Skin epidermis (tissue), 12 donors: ENCODE results near the gene ARL6IP6.

Experiments
- H3K27ac ChIP-seq, 21 experiments: fragments of 200-600 bp; sonication (generic) in 11 of 21; one replicate each; pipeline ENCODE4 v1.5.0; 2020; ENCODE audit warnings: mild to moderate bottlenecking in 3 of 21, inconsistent platforms in 2 of 21, moderate library complexity in 2 of 21
- H3K4me3 ChIP-seq, 7 experiments: fragments of 200-600 bp; sonication (generic) in 2 of 7; one replicate each; pipeline ENCODE4 v1.5.0; 2020; ENCODE audit warnings: inconsistent platforms in 2 of 7, mild to moderate bottlenecking in 2 of 7, moderate library complexity in 1 of 7

ARL6IP6 gene

DNA sequence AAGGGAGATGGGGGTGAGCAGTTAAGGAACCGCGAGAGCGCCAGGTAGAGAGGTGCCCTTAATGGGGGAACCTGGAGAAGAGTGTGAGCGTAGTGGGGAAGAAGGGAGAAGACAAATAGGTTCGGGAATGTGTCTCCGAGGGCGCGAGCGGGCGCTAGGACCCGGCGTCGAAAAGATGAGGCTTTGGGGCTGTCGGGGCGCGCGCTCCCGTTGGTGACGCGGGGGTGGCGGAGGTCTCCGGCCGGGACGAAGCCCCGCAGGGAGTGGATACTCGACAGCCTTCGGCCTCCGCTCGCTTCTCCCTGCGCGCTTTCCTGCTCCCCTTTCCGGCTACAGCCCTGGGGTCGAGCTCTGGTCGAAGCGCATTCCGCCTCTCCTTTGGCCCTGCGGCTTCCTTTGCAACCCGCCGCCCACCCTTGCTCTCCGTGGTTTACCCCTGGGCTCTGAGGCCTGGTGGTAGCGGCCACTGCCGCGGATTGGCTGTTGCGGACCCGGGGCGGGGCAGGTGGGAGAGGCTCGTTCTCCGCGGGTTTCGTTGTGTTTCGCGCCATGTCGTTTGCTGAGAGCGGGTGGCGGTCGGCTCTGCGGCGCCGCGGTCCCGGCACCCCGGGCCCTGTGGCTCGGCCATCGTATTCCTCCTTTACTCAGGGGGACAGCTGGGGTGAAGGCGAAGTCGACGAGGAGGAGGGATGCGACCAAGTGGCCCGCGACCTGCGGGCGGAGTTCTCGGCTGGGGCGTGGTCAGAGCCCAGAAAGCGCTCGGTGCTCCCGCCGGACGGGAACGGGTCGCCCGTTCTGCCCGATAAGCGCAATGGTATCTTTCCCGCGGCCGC is at the start of gene ARL6IP6:
TSS of gene ARL6IP6 (plus strand) at position 545 of the 833 bp plus-strand sequence. CDS start at position 550, 5 bp downstream.
- Histone ChIP-seq H3K4me3 (peak within 1 kb of the TSS; percentile 68 to 96 (median 90)), H3K27ac (peak within 1 kb of the TSS; percentile 84 to 100 (median 98))

DNA sequence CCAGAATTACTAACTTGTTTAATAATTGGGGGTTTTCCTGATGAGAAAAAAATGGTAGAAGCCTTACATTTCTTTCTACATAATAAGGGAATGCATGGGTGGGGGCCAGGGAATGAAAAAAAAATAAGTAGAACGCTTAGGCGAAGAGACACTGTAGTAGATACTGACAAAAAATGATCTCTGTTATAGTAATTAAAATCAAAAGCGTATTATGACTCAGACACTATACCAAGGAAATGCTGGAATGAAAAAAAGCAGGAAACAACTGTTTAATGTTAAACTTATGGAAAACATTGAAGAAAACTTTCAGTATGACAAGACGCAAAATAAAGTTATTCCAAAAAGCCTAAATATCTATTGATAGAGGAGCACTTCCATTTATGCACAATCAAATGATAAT is 44.1 kb upstream of the ARL6IP6 start:
- no peak overlapping the region for H3K4me3 ChIP-seq
- no peak overlapping the region for H3K27ac ChIP-seq

DNA sequence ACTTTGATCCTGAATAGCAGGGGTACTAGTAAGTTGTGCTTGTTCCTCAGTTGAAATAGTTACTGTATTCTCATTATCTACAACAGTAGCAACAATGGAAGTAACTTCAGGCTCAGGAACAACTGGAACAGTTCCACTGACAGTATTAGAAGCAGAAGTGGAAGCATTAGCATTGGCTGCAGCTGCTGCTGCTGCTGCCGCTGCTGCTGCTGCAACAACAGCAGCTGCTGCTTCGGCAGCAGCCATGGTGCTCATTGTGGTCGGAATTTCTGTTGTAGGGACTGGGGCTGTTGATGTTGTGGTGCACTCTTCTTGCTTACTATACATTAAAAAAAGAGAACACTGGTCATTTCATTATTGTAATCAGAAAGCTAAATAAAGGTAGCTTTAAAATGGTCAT is 42.0 kb upstream of the ARL6IP6 start:
- Histone ChIP-seq H3K27ac (no peak overlapping the region), H3K4me3 (no peak overlapping the region)

DNA sequence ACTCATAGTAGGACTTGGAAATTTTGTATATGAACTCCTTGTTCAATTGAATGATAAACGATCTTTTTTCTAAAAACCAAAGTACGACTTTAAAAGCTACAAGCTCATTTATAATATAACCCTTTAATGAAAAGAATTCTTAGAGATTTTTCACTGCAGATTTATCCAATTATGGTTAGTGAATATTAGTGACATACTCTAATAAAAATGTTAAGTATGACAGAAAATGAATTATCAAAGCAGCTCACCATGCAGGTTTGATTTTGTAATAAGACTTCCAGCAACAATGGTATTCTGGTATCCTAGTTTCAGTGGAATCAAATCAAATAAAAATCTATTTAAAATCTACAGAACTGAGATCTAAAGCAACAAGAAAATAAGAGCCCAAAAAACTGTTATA is 39.6 kb upstream of the ARL6IP6 start:
- Histone ChIP-seq H3K27ac (no peak overlapping the region), H3K4me3 (no peak overlapping the region)

DNA sequence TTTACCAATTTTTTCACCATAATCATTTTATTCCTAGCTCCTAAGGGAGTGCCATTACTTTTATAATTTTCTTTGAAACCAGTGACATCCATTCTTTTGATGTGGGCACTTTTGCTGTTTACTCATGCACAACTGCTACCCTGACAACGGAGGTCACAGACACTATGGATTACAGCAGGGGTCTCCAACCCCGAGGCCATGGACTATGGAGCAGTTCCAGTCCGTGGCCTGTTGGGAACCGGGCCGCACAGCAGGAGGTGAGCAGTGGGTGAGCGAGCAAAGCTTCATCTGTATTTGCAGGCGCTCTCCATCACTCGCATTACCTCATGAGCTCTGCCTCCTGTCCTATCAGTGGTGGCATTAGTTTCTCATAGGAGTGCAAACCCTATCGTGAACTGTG is 35.8 kb upstream of the ARL6IP6 start:
- Histone ChIP-seq H3K4me3 (no peak overlapping the region), H3K27ac (no peak overlapping the region)

DNA sequence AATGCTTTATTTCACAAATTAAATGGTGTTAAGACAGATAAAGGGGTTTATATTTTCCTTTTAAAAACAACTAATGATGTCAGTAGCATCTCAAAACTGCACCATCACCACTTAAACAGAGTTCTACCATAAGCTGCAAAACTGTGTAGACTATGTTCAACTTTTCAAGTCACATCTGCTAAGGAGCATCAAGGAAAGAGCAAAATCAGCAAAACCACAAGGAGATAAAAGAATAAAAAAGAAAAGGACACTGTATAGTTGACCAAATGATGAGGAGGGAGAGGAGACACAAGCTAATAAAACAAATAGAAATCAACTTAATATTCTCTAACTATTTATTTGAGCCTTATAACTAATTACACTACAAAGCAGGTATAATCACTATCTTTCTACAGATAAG is 35.0 kb upstream of the ARL6IP6 start:
- H3K4me3 ChIP-seq: no peak overlapping the region
- H3K27ac ChIP-seq: no peak overlapping the region

DNA sequence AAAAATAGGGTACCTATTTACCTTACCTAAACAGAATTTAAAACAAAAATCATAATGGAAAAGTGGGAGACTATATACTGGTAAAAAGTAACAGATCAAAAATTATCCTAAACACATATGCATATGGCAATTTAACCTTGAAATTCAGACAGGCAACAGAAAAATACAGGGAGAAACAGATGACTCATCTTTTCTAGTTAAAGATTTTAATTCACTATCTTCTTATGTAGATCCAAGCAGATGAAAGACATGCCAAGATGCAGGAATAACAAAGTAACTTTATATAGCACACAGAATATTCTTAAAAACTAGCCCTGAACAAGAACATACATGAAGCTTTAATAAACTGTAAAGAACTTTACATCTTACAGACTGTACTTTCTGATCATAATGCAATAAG is 32.1 kb upstream of the ARL6IP6 start:
- H3K4me3 ChIP-seq: no peak overlapping the region
- H3K27ac ChIP-seq: no peak overlapping the region

DNA sequence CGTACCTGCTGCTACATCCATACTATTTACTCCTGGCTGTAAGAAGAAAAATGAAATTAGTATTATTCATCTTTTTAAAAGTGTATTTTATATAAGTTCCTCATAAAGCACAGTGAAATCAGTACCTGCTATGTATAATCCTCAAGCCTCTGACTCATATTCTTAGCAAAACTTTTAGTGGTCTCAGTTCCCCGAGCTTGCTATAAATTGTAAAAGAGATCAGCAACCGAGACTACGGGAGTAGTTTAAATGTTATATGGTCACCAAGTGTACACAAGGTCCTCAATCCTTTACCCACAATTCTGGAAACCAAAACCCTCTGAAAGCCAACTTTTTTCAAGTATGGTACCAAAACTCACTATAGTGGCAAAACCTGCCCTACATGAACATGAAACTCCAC is 25.4 kb upstream of the ARL6IP6 start:
- H3K27ac ChIP-seq: peak overlapping the region in 1 of 21 experiments; percentile 73

DNA sequence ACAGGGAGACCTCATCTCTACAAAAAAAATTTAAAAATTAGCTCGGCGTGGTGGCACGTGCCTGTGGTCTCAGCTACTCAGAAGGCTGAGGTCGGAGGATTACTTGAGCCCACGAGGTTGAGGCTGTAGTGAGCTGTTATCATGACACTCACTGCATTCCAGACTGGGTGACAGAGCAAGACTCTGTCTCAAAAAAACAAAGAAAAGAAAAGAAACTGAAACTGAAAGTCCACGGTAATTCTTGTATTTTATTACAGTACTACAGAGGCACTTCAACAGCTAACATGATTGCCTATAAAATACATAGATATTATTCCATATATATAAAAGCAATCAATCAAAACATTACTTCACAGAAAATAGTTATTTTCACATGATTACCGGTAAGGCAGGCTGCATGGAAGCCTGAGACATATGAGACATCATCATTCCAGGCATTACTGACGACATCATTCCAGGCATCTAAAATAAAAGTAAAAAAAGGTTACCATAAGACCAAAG is 24.2 kb upstream of the ARL6IP6 start:
- Histone ChIP-seq H3K27ac (peak overlapping the region in 6 of 21 experiments; percentile 13 to 73 (median 42)), H3K4me3 (no peak overlapping the region)

More for the DNA sequence above, 25.4 kb upstream of the ARL6IP6 start:
- H3K4me3 ChIP-seq: no peak overlapping the region

DNA sequence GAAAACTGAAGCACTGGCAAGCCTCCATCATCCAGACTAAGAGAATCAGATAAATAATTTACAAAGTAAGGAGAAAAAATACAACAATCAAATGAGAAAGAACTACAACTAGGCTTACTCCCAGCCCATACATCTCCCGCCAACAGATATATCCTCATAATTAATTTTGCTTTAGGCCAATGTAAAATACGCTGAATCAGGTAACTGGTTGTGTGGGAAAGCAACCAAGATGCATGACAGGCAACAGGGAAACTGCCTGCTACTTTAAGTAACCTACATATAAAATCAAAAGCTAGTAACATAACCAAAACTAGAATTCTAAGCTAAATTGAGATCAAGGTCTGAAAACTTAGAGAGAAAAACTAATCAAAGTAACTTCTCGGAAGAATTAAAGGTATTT is 22.7 kb upstream of the ARL6IP6 start:
- Histone ChIP-seq H3K27ac (no peak overlapping the region), H3K4me3 (no peak overlapping the region)

DNA sequence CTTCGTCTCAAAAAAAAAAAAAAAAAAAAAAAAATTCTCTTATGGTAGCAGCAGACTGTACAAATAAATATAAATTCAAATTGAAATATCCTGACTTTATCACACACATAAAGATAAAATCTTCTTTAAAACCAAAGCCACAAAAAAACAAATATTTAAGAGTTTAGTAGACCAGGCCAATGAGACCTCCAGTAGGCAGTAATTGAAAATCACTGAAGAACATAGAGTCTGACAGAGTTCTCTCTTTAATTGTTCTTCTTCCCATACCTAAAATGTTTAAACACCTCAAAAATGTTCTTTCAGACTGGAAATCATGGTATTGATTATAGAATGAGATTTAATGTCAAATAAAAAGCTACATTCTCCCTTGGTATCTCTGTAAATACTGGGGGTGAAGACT is 21.9 kb upstream of the ARL6IP6 start:
- Histone ChIP-seq H3K4me3 (no peak overlapping the region), H3K27ac (no peak overlapping the region)

DNA sequence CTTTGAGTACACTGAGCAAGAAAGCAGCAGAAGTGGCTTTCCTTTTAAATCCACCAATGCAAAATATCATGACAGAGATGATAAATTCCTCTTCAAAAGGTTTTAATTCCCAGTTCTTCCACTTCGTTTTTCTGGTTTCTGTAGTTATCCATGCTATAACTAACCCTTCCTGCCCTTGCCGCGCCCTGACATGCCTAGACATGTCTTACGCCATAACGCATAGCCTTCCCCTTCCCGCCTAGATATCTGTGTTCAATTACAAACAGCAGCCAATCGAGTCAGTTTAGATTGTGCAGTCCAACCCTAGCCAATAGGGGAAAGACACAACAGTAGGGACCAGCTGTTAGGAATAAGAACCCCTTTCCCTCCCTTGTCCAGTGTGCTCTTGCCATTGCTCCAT is 17.2 kb upstream of the ARL6IP6 start:
- H3K27ac ChIP-seq: no peak overlapping the region
- no peak overlapping the region for H3K4me3 ChIP-seq

DNA sequence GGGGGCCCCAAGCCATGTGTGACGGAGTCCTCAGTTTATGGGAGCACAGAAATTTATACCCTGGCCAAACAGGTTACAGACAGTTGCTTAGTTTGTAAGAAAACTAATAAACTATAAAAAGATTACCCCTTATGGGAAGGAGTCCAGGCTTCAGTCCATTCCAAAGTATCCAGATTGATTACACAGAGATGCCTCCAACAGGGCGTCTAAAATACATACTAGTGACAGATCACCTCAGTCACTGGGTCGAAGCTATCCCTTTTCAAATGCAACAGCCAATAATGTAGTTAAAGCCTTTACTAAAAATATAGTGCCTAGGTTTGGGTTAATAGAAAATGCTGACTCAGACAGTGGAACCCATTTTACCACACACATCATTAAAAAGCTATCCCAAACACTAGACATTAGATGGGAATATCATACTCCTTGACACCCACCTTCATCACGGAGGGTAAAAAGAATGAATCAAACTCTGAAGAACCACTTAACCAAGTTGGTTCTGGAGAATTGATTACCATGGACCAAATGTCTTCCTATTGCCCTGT is 11.9 kb upstream of the ARL6IP6 start:
- H3K4me3 ChIP-seq: no peak overlapping the region
- no peak overlapping the region for H3K27ac ChIP-seq

DNA sequence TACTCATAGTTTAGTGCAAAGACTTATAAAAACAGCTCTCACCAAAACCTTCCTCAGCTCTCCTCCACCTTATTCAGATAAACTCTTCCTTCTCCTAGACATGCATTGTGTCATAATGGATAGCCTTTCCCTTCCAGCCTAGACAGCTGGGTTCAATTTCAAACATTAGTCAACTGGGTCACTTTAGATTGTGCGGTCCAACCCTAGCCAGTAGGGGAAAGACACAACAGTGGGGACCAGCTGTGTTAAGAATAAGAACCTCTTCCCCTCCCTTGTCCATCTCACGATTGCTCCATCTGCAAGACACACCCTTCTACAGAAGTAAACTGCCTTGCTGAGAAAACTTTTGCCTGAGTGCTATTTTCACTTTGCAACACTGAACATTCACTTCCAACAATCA is 9.7 kb upstream of the ARL6IP6 start:
- Histone ChIP-seq H3K4me3 (no peak overlapping the region), H3K27ac (no peak overlapping the region)

DNA sequence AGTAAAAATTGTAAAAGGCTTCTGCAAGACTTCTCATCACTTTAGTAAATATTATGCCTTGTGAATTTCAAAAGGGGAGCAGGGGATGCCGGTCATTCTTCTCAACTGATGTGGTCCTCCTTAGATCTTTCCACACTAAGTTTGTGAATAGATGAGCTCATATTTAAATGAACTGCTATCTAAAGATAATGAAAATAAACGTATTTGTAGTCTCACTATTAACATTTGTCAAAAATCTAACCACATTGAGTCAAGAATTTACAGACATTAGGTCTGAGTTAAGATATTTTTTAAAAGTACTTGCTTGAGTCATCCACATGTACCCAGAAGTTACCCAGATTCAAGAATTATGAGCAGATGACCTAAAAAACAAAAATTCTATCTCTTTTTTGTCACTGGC is 7.7 kb upstream of the ARL6IP6 start:
- H3K4me3 ChIP-seq: no peak overlapping the region
- H3K27ac ChIP-seq: no peak overlapping the region

DNA sequence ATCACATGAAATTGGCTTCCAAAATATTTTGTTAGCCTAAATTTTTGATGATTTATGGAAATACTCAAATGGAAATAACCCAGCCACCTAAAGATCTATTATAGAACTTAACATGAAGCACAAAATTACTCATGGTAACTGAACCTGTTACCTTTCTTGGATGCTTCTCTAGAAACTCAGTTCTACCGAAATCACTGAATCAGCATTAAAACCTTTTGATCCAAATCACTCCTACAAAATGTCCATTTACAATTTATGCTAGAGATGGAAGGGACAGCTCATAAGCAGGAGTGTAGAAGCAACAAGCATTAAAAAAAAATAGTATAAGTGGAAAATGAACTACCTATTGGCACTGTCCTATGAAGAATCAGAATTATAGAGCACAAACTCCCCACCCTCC is 3.3 kb upstream of the ARL6IP6 start:
- no peak overlapping the region for H3K4me3 ChIP-seq
- no peak overlapping the region for H3K27ac ChIP-seq

DNA sequence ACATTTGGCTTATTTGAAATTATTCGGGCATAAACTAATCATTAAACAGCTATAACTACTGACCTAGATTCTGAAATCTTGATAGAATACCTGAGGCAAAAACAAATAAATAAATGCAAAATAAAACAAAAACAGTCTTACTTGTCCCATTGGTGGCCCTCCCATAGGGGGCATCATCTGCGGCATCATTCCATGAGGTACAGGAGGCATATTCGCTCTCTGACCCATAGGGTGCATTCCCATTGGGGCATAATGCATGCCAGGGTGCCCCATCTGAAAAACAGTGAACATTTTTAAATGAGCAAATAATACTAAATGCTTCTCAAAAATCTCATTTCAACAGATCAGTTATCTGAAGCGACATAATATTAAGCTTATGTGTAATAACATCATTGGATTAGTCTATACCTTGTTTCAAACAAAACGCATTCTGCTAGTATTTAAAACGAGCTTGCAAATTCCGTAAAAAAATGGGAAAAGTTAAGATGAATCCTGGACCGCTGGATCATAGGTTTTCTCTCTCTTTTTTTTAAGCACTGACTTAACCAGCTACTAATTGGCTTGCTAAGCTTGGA is 2.5 kb upstream of the ARL6IP6 start:
- Histone ChIP-seq H3K27ac (peak overlapping the region in 3 of 21 experiments; percentile 96 to 100 (median 98)), H3K4me3 (peak overlapping the region; percentile 68 to 96 (median 90))

DNA sequence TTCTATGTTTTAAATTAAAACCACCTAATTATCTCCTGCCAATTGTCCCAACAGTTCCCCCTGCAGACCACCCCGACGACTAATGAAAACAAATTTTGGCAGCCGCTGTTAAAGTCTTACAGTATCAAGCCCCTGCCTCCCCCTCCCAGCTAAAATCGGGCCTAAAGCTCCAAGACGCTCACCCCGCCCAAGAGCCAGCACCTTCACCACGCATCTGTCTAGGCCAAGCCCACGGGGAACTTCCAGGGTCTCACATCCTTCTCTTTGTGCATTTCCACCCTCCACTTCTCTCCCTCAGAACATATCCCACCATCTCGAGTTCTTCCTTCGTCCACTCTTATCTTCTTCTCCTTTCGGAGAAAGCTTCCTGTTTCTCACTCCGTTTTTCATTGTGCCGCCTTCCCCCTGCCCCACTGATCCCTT is 1.6 kb upstream of the ARL6IP6 start:
- Histone ChIP-seq H3K27ac (peak overlapping the region; percentile 61 to 100 (median 98)), H3K4me3 (peak overlapping the region; percentile 68 to 96 (median 90))

DNA sequence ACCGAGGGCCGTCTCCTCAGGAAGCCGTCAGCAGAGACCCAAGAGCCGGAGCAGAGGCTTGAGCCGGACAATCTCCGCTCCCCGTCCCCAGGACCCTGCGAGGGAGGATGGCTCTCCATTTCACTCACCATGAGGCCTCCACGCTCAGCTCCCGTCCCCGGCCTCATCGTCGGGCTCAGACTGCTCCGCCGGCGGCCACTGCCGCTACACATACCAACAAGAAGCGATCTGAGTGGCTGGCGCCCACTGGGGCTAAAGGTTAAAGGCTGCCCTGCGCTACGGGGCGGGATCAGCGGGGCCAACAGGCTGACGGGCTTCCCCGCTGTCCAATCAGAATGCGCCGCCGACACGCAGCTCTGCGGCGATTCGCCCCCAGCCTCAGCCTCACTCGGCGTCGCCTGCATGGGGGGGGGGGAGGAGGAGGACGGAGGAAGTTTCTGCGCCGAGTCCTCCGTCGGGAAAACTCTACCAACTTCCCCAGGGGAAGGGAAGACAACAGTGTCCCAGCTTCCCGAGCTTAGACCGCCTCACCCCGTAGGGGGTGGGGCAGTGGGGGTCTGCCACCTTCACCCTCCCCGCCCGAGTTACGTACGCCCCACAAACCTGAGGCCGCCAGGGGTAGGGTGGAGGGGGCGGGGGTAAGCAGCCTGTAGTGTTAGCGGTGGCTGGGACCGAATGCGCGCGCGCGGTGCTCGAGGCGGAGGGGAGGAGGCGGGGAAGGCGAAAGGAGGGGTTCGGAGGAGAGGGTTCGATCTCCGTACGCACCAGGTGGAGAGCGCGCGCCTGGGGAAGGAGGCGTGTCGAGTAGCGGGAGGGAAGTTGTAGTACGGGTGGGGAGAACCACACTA is 968 bp upstream of the ARL6IP6 start, which contains the start of gene PRPF40A:
TSS of gene PRPF40A (minus strand) at position 234 of the 848 bp plus-strand sequence. CDS start at position 212, 22 bp downstream.
- peak within 1 kb of the TSS; percentile 68 to 96 (median 90) for H3K4me3 ChIP-seq
- H3K27ac ChIP-seq: peak within 1 kb of the TSS; percentile 88 to 100 (median 98)
